BE2C (cell line): ENCODE data around the gene ROBO1.

Experiments used
- DNase-seq: peaks from one replicate; pipeline ENCODE4 v3.0.0-alpha.2; 2020
- H3K27me3 ChIP-seq: fragments of 250-450 bp; sonication (Bioruptor Pico); 2 replicates; pipeline ENCODE4 v1.5.1; 2020; ENCODE audit warnings: mild to moderate bottlenecking
- H3K36me3 ChIP-seq: fragments of 250-450 bp; sonication (Bioruptor Pico); 2 replicates; pipeline ENCODE4 v1.5.1; 2020; ENCODE audit warnings: mild to moderate bottlenecking
- H3K4me1 ChIP-seq: fragments of 250-450 bp; sonication (Bioruptor Pico); 2 replicates; pipeline ENCODE4 v1.5.1; 2020
- H3K4me3 ChIP-seq: 2 replicates; pipeline ENCODE4 v1.5.1; 2011; ENCODE audit warnings: low read depth, low read length
- H3K9me3 ChIP-seq: fragments of 250-450 bp; sonication (Bioruptor Pico); 2 replicates; pipeline ENCODE4 v1.5.1; 2020
- CTCF ChIP-seq: IDR thresholded peaks from 2 replicates; pipeline ENCODE4 v1.5.1; 2012; ENCODE audit warnings: mild to moderate bottlenecking, low read depth, low read length

The ROBO1 gene

GRCh38 chr3:79066481-79066880 is 701.3 kb downstream of the ROBO1 start:
- Histone ChIP-seq H3K27me3 (no peaks in the 10 kb centered on the region), H3K4me3 (no peak overlapping the region), H3K9me3 (no peaks in the 10 kb centered on the region; the same call in 1 of the 2 replicates), H3K4me1 (peaks cover 3% of the 10 kb centered on the region; the same call in 1 of the 2 replicates), H3K36me3 (no peaks in the 10 kb centered on the region)
- DNase-seq, result no peak
- no peak for TF ChIP-seq CTCF

DNA sequence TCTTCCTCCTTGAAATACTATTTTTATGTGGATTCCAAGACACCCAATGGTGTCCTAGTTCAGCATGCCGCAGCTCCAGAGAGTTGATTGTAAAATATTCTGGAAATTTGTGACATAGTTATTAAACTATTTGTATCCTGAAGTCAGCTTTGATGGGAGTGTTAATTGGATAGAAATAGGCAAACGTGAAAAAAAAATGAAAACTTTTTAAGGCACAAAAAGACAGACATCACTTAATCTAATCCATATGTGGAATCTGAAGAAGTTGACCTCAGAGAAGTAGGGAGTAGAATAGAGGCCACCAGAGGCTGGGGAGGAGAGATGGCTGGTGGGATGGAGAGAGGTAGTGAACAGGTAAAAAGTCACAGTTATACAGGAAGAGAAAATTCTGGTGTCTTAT is 704.2 kb downstream of the ROBO1 start:
- DNase-seq, result no peak
- Histone ChIP-seq H3K36me3 (no peaks in the 10 kb centered on the region), H3K9me3 (no peaks in the 10 kb centered on the region; the same call in 1 of the 2 replicates), H3K4me1 (peaks cover 3% of the 10 kb centered on the region; the same call in 1 of the 2 replicates), H3K4me3 (no peak overlapping the region), H3K27me3 (no peaks in the 10 kb centered on the region)
- no peak for TF ChIP-seq CTCF

- H3K27me3 ChIP-seq, result no peaks in the 10 kb centered on the region
- no peak for TF ChIP-seq CTCF
- H3K4me1 ChIP-seq, result peaks cover 18% of the 10 kb centered on the region
- no peak overlapping the region for H3K4me3 ChIP-seq
- no peak for DNase-seq
- no peaks in the 10 kb centered on the region for H3K36me3 ChIP-seq
- peaks cover under 1% of the 10 kb centered on the region for H3K9me3 ChIP-seq
Observed at GRCh38 chr3:79057756-79058155, 710.0 kb downstream of the ROBO1 start.

- no peaks in the 10 kb centered on the region for H3K27me3 ChIP-seq
- no peak for TF ChIP-seq CTCF
- H3K36me3 ChIP-seq, result no peaks in the 10 kb centered on the region
- no peak overlapping the region; the same call in 1 of the 2 replicates for H3K4me3 ChIP-seq
- peaks cover 4% of the 10 kb centered on the region; the same call in 1 of the 2 replicates for H3K9me3 ChIP-seq
- peak; percentile 83 for DNase-seq
- H3K4me1 ChIP-seq, result peaks cover 18% of the 10 kb centered on the region
Observed at GRCh38 chr3:79056498-79056897, 711.3 kb downstream of the ROBO1 start.

GRCh38 chr3:79052054-79052681 is 715.6 kb downstream of the ROBO1 start:
- TF ChIP-seq CTCF, result no peak
- peak; percentile 15 for DNase-seq
- no peaks in the 10 kb centered on the region for H3K27me3 ChIP-seq
- H3K4me3 ChIP-seq, result no peak overlapping the region
- peaks cover 12% of the 10 kb centered on the region for H3K4me1 ChIP-seq
- H3K9me3 ChIP-seq, result peaks cover 4% of the 10 kb centered on the region; the same call in 1 of the 2 replicates
- no peaks in the 10 kb centered on the region for H3K36me3 ChIP-seq

- H3K36me3 ChIP-seq, result no peaks in the 10 kb centered on the region
- no peak for TF ChIP-seq CTCF
- no peak for DNase-seq
- no peaks in the 10 kb centered on the region for H3K27me3 ChIP-seq
- H3K9me3 ChIP-seq, result peaks cover 2% of the 10 kb centered on the region; the same call in 1 of the 2 replicates
- no peak overlapping the region for H3K4me3 ChIP-seq
- no peaks in the 10 kb centered on the region; the same call in 1 of the 2 replicates for H3K4me1 ChIP-seq
Observed at GRCh38 chr3:79047581-79047980, 720.2 kb downstream of the ROBO1 start.
